Measurements from ENCODE around the gene SPESP1. TPM values are rescaled to one million over a fixed set of nuclear protein-coding genes. Genes with fewer than 3 reads are reported as not detected.
A peak's percentile ranks its signal among the peaks of the same experiment; 100 is the strongest.

SPESP1 gene
- total RNA-seq, 2 donors from 2014 or later, result 0.96 to 14.3 TPM

GRCh38 chr15:68894208-68894607, 36.1 kb upstream of the SPESP1 start:
- no peak for DNase-seq (ENCODE audit: low spot score)
- 65% methylated on average over 1 of the region's 1 CpG for WGBS

DNA sequence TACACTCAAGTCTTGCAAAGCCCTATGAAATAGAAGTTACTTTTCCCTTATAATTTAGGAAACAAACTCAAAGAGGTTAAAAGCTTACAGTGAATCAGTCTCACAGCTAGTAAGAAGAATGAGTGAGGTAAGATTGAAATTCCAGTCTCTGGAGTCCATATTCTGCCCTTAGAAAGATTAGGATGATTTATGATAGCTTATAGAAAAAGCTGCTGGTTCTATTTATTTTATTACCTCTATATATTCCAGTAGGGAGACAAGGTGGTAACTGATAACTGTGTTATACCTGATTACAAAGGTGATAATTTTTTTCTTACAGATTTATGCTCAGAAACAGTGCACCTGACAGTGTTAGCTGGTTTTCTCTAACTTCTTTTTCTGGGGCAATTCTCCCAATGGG, 34.1 kb upstream of the SPESP1 start:
- Histone ChIP-seq H3K4me1 (replicated peaks) (no peaks in the 10 kb centered on the region), H3K27ac (no peak overlapping the region)
- TF ChIP-seq CTCF (IDR thresholded peaks at IDR 0.05) (no peak), POLR2A (IDR thresholded peaks at IDR 0.05) (no peak), POLR2AphosphoS5 (IDR thresholded peaks at IDR 0.05) (no peak)

More at GRCh38 chr15:68894208-68894607, 36.1 kb upstream of the SPESP1 start:
- Histone ChIP-seq H3K36me3 (no peaks in the 10 kb centered on the region), H3K4me1 (replicated peaks) (no peaks in the 10 kb centered on the region), H3K4me3 (no peak overlapping the region), H3K27me3 (replicated peaks; ENCODE audit: insufficient read depth) (no peaks in the 10 kb centered on the region), H3K9me3 (no peaks in the 10 kb centered on the region), H3K27ac (no peak overlapping the region)
- TF ChIP-seq CTCF (IDR thresholded peaks at IDR 0.05), result no peak
- no peak for TF ChIP-seq POLR2A (IDR thresholded peaks at IDR 0.05)
- TF ChIP-seq POLR2AphosphoS5 (IDR thresholded peaks at IDR 0.05), result no peak
- intact Hi-C loops (cut with DNase I), result no loop called here

GRCh38 chr15:68897016-68897415, 33.3 kb upstream of the SPESP1 start:
- Histone ChIP-seq H3K27me3 (replicated peaks; ENCODE audit: insufficient read depth) (no peaks in the 10 kb centered on the region), H3K4me3 (no peak overlapping the region), H3K36me3 (no peaks in the 10 kb centered on the region), H3K9me3 (no peaks in the 10 kb centered on the region), H3K27ac (no peak overlapping the region), H3K4me1 (replicated peaks) (no peaks in the 10 kb centered on the region)
- DNase-seq (ENCODE audit: low spot score), result no peak
- 45% methylated on average over 1 of the region's 1 CpG for WGBS
- TF ChIP-seq POLR2AphosphoS5 (IDR thresholded peaks at IDR 0.05) (peak; percentile 16), CTCF (IDR thresholded peaks at IDR 0.05) (no peak), POLR2A (IDR thresholded peaks at IDR 0.05) (no peak)
- intact Hi-C loops (cut with DNase I), result no loop called here

More for the DNA sequence above, 34.1 kb upstream of the SPESP1 start:
- intact Hi-C loops (cut with DNase I), result no loop called here
- no peaks in the 10 kb centered on the region for H3K27me3 ChIP-seq (replicated peaks; ENCODE audit: insufficient read depth)
- DNase-seq (ENCODE audit: low spot score), result no peak
- no peaks in the 10 kb centered on the region for H3K9me3 ChIP-seq
- H3K36me3 ChIP-seq, result no peaks in the 10 kb centered on the region
- no peak overlapping the region for H3K4me3 ChIP-seq

DNA sequence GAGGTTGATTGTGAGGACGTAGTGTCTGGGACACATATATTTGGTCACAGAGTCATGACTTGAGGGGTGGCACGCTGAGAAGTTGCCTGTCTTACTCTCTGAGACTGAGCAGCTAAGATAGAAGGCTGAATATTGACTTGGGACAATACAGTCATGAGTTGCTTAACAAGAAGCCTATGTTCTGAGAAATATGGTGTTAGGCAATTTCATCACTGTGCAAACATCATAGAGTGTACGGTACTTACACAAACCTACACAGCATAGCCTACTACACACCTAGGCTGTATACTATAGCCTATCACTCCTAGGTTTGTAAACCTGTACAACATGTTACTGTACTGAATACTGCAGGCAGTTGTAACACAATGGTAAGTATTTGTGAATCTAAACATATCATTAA, 30.3 kb upstream of the SPESP1 start:
- WGBS, result 72% methylated on average over 3 of the region's 3 CpGs
- TF ChIP-seq POLR2A (IDR thresholded peaks at IDR 0.05), result no peak
- no peak for TF ChIP-seq CTCF (IDR thresholded peaks at IDR 0.05)
- no peak for TF ChIP-seq POLR2AphosphoS5 (IDR thresholded peaks at IDR 0.05)
- H3K4me3 ChIP-seq, result no peak overlapping the region
- no peak overlapping the region for H3K27ac ChIP-seq
- no peaks in the 10 kb centered on the region for H3K36me3 ChIP-seq
- DNase-seq (ENCODE audit: low spot score), result no peak
- no peaks in the 10 kb centered on the region for H3K4me1 ChIP-seq (replicated peaks)
- intact Hi-C loops (cut with DNase I), result no loop called here
- H3K27me3 ChIP-seq (replicated peaks; ENCODE audit: insufficient read depth), result no peaks in the 10 kb centered on the region
- no peaks in the 10 kb centered on the region for H3K9me3 ChIP-seq

DNA sequence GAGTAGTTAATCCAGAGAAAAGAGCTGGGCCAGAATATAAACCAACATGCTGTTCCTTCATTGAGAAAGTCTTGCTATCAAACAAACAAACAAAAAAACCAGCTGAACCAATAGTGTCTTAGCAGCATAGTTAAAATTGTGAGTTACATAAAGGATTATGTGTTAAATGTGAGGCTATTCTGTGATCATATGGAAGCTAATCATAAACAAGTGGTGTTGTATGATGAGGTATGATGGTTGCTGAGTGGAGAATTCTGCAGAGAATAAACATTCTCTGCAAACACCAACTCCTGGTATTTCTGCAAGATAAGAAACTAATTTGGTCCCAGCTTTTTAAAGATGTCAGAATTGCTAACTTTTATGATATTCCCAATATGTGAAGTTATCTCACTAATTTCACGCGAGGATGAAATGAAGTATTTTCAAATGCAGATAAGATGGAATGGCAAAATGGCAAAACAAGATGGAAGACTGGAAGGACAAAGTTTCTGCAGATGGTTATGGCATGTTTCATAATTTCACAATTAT, 22.9 kb upstream of the SPESP1 start:
- TF ChIP-seq CTCF (IDR thresholded peaks at IDR 0.05) (no peak), POLR2A (IDR thresholded peaks at IDR 0.05) (no peak), POLR2AphosphoS5 (IDR thresholded peaks at IDR 0.05) (no peak)
- no peaks in the 10 kb centered on the region for H3K36me3 ChIP-seq
- no peak for DNase-seq (ENCODE audit: low spot score)
- intact Hi-C loops (cut with DNase I), result no loop called here
- no peak overlapping the region for H3K4me3 ChIP-seq
- WGBS, result 96% methylated on average over 2 of the region's 2 CpGs
- no peaks in the 10 kb centered on the region for H3K4me1 ChIP-seq (replicated peaks)
- H3K9me3 ChIP-seq, result no peaks in the 10 kb centered on the region
- H3K27me3 ChIP-seq (replicated peaks; ENCODE audit: insufficient read depth), result no peaks in the 10 kb centered on the region
- H3K27ac ChIP-seq, result no peak overlapping the region

Measured in prostate gland (tissue), 2 donors.